Measurements from ENCODE around the gene DAPK2.

The DAPK2 gene

GRCh38 chr15:63890617-63891016 is 155.7 kb downstream of the DAPK2 start:
- TF ChIP-seq CTCF (IDR thresholded peaks at IDR 0.05; ENCODE audit: borderline replicate concordance, insufficient read depth, low read depth, low read length) = no peak
- no peak overlapping the region for H3K4me3 ChIP-seq (ENCODE audit: low read depth, low read length)

- TF ChIP-seq CTCF (IDR thresholded peaks at IDR 0.05; ENCODE audit: borderline replicate concordance, insufficient read depth, low read depth, low read length) = no peak
- no peak overlapping the region for H3K4me3 ChIP-seq (ENCODE audit: low read depth, low read length)
These were observed 156.5 kb downstream of the DAPK2 start for GRCh38 chr15:63889831-63890230.

- H3K4me3 ChIP-seq (ENCODE audit: low read depth, low read length) = no peak overlapping the region
- no peak for TF ChIP-seq CTCF (IDR thresholded peaks at IDR 0.05; ENCODE audit: borderline replicate concordance, insufficient read depth, low read depth, low read length)
These were observed 157.5 kb downstream of the DAPK2 start for GRCh38 chr15:63888823-63889222.

GRCh38 chr15:63888146-63888545 is 158.1 kb downstream of the DAPK2 start:
- no peak for TF ChIP-seq CTCF (IDR thresholded peaks at IDR 0.05; ENCODE audit: borderline replicate concordance, insufficient read depth, low read depth, low read length)

GRCh38 chr15:63887630-63888029 is 158.7 kb downstream of the DAPK2 start:
- no peak overlapping the region for H3K4me3 ChIP-seq (ENCODE audit: low read depth, low read length)
- TF ChIP-seq CTCF (IDR thresholded peaks at IDR 0.05; ENCODE audit: borderline replicate concordance, insufficient read depth, low read depth, low read length) = no peak

More at GRCh38 chr15:63888146-63888545, 158.1 kb downstream of the DAPK2 start:
- H3K4me3 ChIP-seq (ENCODE audit: low read depth, low read length) = no peak overlapping the region

GRCh38 chr15:63884953-63885352 is 161.3 kb downstream of the DAPK2 start:
- TF ChIP-seq CTCF (IDR thresholded peaks at IDR 0.05; ENCODE audit: borderline replicate concordance, insufficient read depth, low read depth, low read length) = no peak

GRCh38 chr15:63881431-63881830 is 164.9 kb downstream of the DAPK2 start:
- no peak overlapping the region for H3K4me3 ChIP-seq (ENCODE audit: low read depth, low read length)
- no peak for TF ChIP-seq CTCF (IDR thresholded peaks at IDR 0.05; ENCODE audit: borderline replicate concordance, insufficient read depth, low read depth, low read length)

More at GRCh38 chr15:63884953-63885352, 161.3 kb downstream of the DAPK2 start:
- no peak overlapping the region for H3K4me3 ChIP-seq (ENCODE audit: low read depth, low read length)
